GM12891 (cell line): ENCODE measurements around the gene LRRC63.

Experiments
- PAX5 ChIP-seq: IDR thresholded peaks from 2 replicates; pipeline ENCODE4 v1.6.1; 2011; ENCODE audit warnings: low read length, moderate library complexity, mild to moderate bottlenecking; ENCODE audit not compliant: insufficient read depth, severe bottlenecking
- POLR2A ChIP-seq: IDR thresholded peaks from 2 replicates; pipeline ENCODE4 v1.6.1; 2011; ENCODE audit warnings: low read depth, low read length, control low read depth
- POLR2AphosphoS5 ChIP-seq: IDR thresholded peaks from 2 replicates; pipeline ENCODE4 v1.6.1; 2011; ENCODE audit warnings: low read depth, low read length, control low read depth
- POU2F2 ChIP-seq: IDR thresholded peaks from 2 replicates; pipeline ENCODE4 v1.6.1; 2011; ENCODE audit warnings: low read depth, mild to moderate bottlenecking, control low read depth, low read length, moderate library complexity

DNA sequence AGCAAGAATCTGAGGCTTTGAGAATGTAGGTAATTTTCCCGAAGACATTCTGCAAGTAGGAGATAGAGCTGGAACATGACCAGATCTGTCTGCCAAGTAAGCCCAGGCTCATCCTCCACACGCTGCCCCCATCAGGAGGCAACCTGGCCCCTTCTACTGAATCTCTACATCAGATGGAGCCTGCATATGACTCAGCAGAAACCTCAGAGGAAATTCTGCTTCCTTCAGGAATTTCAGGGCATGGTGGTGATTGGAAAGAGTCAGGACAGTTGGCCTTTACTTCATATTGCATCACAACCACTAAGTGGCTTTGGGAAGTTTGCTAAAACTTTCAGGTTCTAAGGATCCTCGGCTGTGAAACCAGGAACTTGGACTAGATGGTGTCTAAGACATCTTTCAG lies 85.2 kb downstream of the LRRC63 start:
- TF ChIP-seq POLR2A (no peak), POU2F2 (no peak), POLR2AphosphoS5 (no peak), PAX5 (no peak)
